GM23248 (cell line): ENCODE data around the gene FBXW11.

Experiments
- EZH2 ChIP-seq: fragments of 200-600 bp; sonication (generic); IDR thresholded peaks from 2 replicates; pipeline ENCODE4 v1.6.1; 2018; ENCODE audit warnings: antibody characterized with exemption, mild to moderate bottlenecking; ENCODE audit not compliant: insufficient read depth, poor library complexity, severe bottlenecking
- EZH2phosphoT487 ChIP-seq: fragments of 200-600 bp; sonication (generic); IDR thresholded peaks from 2 replicates; pipeline ENCODE4 v1.6.1; 2018; ENCODE audit warnings: antibody characterized with exemption, moderate library complexity, mild to moderate bottlenecking, low read depth; ENCODE audit not compliant: insufficient read depth

- TF ChIP-seq EZH2 (no peak), EZH2phosphoT487 (no peak)
Measured at GRCh38 chr5:171855265-171855664, 151.2 kb downstream of the FBXW11 start.
